Fibroblast of pulmonary artery (primary cell): Measurements from ENCODE around the gene C1orf146.
"Not testable (repeated sequence)": the region's sequence is repeated elsewhere in the genome, so short reads cannot be mapped to it uniquely, and the experiment has no call there.

Source experiments
- DNase-seq: peaks from one replicate; pipeline ENCODE4 v3.0.0-alpha.2; 2010; ENCODE audit warnings: low read depth
- H3K4me3 ChIP-seq: replicated peaks from 2 replicates; pipeline ENCODE4 v1.5.1; 2011; ENCODE audit warnings: low read depth, mild to moderate bottlenecking, control low read depth, low read length, moderate library complexity
- CTCF ChIP-seq: IDR thresholded peaks from 2 replicates; pipeline ENCODE4 v1.5.1; 2011; ENCODE audit warnings: mild to moderate bottlenecking, control low read depth, low read length, inconsistent platforms; ENCODE audit errors: missing control alignments

C1orf146 gene

GRCh38 chr1:92259350-92259749 is 41.6 kb downstream of the C1orf146 start:
- TF ChIP-seq CTCF, result no peak
- DNase-seq, result peak; percentile 18

GRCh38 chr1:92262516-92262915 is 44.8 kb downstream of the C1orf146 start:
- no peak overlapping the region for H3K4me3 ChIP-seq
- no peak for TF ChIP-seq CTCF
- DNase-seq, result peak; percentile 63

More at GRCh38 chr1:92259350-92259749, 41.6 kb downstream of the C1orf146 start:
- no peak overlapping the region for H3K4me3 ChIP-seq

- TF ChIP-seq CTCF, result no peak
- no peak for DNase-seq
- H3K4me3 ChIP-seq, result no peak overlapping the region
Measured at GRCh38 chr1:92273039-92273438, 55.3 kb downstream of the C1orf146 start.

GRCh38 chr1:92274939-92275338 is 57.2 kb downstream of the C1orf146 start:
- peak; percentile 18 for DNase-seq
- H3K4me3 ChIP-seq, result no peak overlapping the region
- TF ChIP-seq CTCF, result no peak

GRCh38 chr1:92276082-92276481 is 58.4 kb downstream of the C1orf146 start:
- H3K4me3 ChIP-seq, result no peak overlapping the region
- TF ChIP-seq CTCF, result no peak
- DNase-seq, result no peak

- TF ChIP-seq CTCF, result no peak
- no peak overlapping the region for H3K4me3 ChIP-seq
- DNase-seq, result peak; percentile 54
Measured at GRCh38 chr1:92277105-92277723, 59.5 kb downstream of the C1orf146 start.

GRCh38 chr1:92279781-92280180 is 62.1 kb downstream of the C1orf146 start:
- H3K4me3 ChIP-seq, DNase-seq: not testable (repeated sequence)

- DNase-seq, H3K4me3 ChIP-seq: not testable (repeated sequence)
Measured at GRCh38 chr1:92281411-92281810, 63.7 kb downstream of the C1orf146 start.
